ENCODE results near the gene SOX6. TPM values are rescaled to one million over a fixed set of nuclear protein-coding genes. Genes with fewer than 3 reads are reported as not detected.

SOX6 gene
- polyA plus RNA-seq, 3 donors = not detected

- Histone ChIP-seq H3K79me2 (ENCODE audit: insufficient read depth, low read length) (no peaks in the 10 kb centered on the region), H3K4me2 (replicated peaks; ENCODE audit: extremely low read depth, low read length, poor library complexity, severe bottlenecking) (no peak overlapping the region), H3K27ac (ENCODE audit: low read depth in 1 of 2, low read length in 2 of 2) (no peak overlapping the region), H2AFZ (ENCODE audit: insufficient read depth, low read depth, low read length, poor library complexity, severe bottlenecking) (no peak overlapping the region), H4K20me1 (ENCODE audit: insufficient read depth, low read length) (no peaks in the 10 kb centered on the region), H3K4me1 (ENCODE audit: control insufficient read depth in 1 of 2, insufficient read depth in 2 of 2, low read length in 2 of 2) (no peaks in the 10 kb centered on the region), H3K4me3 (replicated peaks in 1 of 3; ENCODE audit: low read depth in 2 of 3, low read length in 3 of 3) (no peak overlapping the region), H3K9ac (ENCODE audit: insufficient read depth, low read length, poor library complexity, severe bottlenecking) (no peak overlapping the region), H3K9me3 (replicated peaks in 1 of 2; ENCODE audit: control insufficient read depth in 1 of 2, insufficient read depth in 1 of 2, low read length in 2 of 2) (no peaks in the 10 kb centered on the region), H3K27me3 (ENCODE audit: control insufficient read depth in 2 of 2, insufficient read depth in 2 of 2, low read length in 2 of 2) (no peaks in the 10 kb centered on the region), H3K36me3 (replicated peaks in 1 of 2; ENCODE audit: control insufficient read depth in 1 of 2, insufficient read depth in 2 of 2, low read length in 2 of 2) (no peaks in the 10 kb centered on the region)
- intact Hi-C loops (cut with micrococcal nuclease) = no loop called here
- Mint-ChIP-seq H3K4me3 (no peak overlapping the region), H3K9me3 (peaks cover 0 to 4% (median 0%) of the 10 kb centered on the region in 7 donors), H3K27me3 (ENCODE audit: low read depth in 3 of 3) (no peaks in the 10 kb centered on the region), H3K36me3 (no peaks in the 10 kb centered on the region), H3K27ac (no peak overlapping the region), H3K4me1 (no peaks in the 10 kb centered on the region)
- no peak for DNase-seq
- WGBS (ENCODE audit: insufficient coverage) = no CpG with 5 or more reads among the region's 1 CpG
- TF ChIP-seq CTCF (IDR thresholded peaks at IDR 0.05) = no peak
These were observed 39.3 kb upstream of the SOX6 start for GRCh38 chr11:16395601-16396000.

- Mint-ChIP-seq H3K27me3 (ENCODE audit: low read depth in 3 of 3) (no peaks in the 10 kb centered on the region), H3K4me3 (no peak overlapping the region), H3K9me3 (peaks cover 0 to 4% (median 0%) of the 10 kb centered on the region in 7 donors), H3K36me3 (no peaks in the 10 kb centered on the region), H3K4me1 (no peaks in the 10 kb centered on the region), H3K27ac (no peak overlapping the region)
- no peak overlapping the region for H3K27ac ChIP-seq (ENCODE audit: low read depth in 1 of 2, low read length in 2 of 2)
- no peak overlapping the region for H3K4me2 ChIP-seq (replicated peaks; ENCODE audit: extremely low read depth, low read length, poor library complexity, severe bottlenecking)
- H3K4me3 ChIP-seq (replicated peaks in 1 of 3; ENCODE audit: low read depth in 2 of 3, low read length in 3 of 3) = no peak overlapping the region
- H3K9me3 ChIP-seq (replicated peaks in 1 of 2; ENCODE audit: control insufficient read depth in 1 of 2, insufficient read depth in 1 of 2, low read length in 2 of 2) = no peaks in the 10 kb centered on the region
- no peak for DNase-seq
- intact Hi-C loops (cut with micrococcal nuclease) = no loop called here
- H2AFZ ChIP-seq (ENCODE audit: insufficient read depth, low read depth, low read length, poor library complexity, severe bottlenecking) = no peak overlapping the region
- no peaks in the 10 kb centered on the region for H3K79me2 ChIP-seq (ENCODE audit: insufficient read depth, low read length)
- H3K36me3 ChIP-seq (replicated peaks in 1 of 2; ENCODE audit: control insufficient read depth in 1 of 2, insufficient read depth in 2 of 2, low read length in 2 of 2) = no peaks in the 10 kb centered on the region
- H3K4me1 ChIP-seq (ENCODE audit: control insufficient read depth in 1 of 2, insufficient read depth in 2 of 2, low read length in 2 of 2) = no peaks in the 10 kb centered on the region
- H4K20me1 ChIP-seq (ENCODE audit: insufficient read depth, low read length) = no peaks in the 10 kb centered on the region
- H3K27me3 ChIP-seq (ENCODE audit: control insufficient read depth in 2 of 2, insufficient read depth in 2 of 2, low read length in 2 of 2) = no peaks in the 10 kb centered on the region
- no CpG with 5 or more reads among the region's 4 CpGs for WGBS (ENCODE audit: insufficient coverage)
- no peak overlapping the region for H3K9ac ChIP-seq (ENCODE audit: insufficient read depth, low read length, poor library complexity, severe bottlenecking)
- TF ChIP-seq CTCF (IDR thresholded peaks at IDR 0.05) = no peak
These were observed 38.6 kb upstream of the SOX6 start for GRCh38 chr11:16394947-16395346.
